Medulla oblongata (tissue), 1 donor: ENCODE measurements around the gene SMOC1.
A peak's percentile ranks its signal among the peaks of the same experiment; 100 is the strongest.

Experiments used
- DNase-seq: peaks from one replicate; pipeline ENCODE4 v3.0.0-alpha.2; 2015; ENCODE audit errors: extremely low spot score

Gene SMOC1

DNA sequence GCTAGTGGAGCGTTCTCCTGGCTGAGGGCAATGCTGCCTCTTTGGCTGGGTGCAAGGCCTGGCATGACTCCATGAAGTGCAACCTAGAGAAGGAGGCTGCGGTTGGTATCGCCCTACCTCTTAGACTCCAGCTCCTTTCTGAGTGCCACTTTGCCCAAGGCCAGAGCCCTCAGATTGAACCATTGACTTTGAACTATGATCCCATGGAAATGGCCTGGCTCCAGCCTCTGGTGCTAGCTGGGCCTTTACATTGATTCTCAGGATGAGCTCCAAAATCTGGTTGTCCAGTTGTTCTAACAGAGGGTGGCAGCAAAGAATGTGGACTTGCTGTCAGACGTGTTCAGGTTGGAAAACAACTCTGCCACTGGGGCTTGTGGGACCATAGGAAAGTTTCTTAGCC, 16.1 kb upstream of the SMOC1 start:
- DNase-seq = no peak

DNA sequence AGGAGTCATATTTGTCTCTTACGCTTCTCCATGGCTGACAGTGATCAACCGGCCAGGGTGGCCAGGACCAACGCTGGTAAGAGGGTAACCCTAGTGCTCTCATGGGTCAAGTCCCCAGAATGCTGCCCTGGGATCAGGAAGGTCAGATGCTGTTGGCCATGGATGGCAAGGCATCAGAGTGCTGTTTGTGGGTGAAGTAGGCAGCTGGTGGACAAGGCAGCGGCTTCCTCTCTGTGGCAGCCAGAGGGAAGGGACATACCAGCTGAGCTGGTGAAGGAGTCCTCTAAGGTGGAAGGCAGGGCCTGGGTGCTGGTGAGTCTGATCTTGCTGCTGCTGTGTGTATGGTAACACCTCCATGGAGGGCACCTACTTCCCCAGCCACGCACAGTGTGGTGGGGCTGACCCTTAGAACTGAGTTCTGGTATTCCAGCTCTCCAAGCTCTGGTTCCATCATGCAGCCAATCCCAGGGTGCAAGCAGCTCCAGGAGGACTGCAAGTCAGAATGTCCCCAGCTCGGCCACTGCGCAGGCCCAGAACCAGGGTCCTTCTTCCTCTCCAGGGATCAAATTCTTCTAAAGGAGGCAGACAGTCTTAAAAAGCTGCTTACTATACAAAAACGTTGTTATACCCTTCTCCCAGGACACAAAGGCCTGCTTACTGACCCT, 13.4 kb upstream of the SMOC1 start:
- DNase-seq = no peak

DNA sequence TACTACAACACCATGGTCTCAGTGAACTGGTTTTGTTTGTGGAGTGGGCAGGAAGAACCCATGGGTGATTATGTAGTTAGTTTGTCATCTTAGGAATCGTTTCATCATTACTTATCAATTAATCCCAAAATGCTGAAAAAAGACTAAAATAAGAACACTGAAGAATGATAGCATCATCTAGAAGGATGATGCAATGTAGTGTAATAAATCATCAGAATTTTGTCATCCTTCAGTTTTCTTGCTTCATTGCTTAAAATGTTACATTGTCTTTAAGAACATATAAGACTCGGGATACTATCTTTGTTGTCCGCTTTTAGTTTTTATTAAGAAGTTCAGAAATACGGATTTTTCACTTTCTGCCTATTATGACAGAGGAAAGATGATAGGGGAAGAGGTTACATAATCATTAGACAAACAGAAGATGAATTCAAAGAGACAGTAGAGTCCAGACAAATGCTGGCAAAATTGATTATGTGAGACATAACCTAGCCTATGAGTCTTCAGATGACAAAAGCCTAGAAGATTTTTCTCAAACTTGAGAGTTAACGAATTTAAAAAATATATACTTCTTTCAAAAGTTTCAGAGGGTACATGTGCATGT, 10.8 kb upstream of the SMOC1 start:
- no peak for DNase-seq

DNA sequence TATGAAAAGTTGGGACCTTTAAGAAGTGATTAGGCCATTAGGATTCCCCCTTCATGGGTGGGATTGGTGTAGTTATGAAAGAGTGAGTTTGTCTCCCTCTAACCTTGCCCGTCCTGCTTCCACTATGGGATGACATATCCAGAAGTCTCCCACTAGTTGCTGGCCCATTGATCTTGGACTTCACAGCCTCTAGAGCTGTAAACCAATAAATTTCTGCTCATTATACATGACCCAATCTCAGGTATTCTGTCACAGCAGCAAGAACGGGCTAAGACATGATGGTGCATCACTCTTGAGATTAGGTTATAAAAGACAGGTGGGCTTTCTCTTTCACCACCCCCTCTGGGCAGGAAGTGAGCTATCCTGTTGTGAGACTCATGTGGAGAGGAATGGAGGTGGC, 8.6 kb upstream of the SMOC1 start:
- DNase-seq = no peak

DNA sequence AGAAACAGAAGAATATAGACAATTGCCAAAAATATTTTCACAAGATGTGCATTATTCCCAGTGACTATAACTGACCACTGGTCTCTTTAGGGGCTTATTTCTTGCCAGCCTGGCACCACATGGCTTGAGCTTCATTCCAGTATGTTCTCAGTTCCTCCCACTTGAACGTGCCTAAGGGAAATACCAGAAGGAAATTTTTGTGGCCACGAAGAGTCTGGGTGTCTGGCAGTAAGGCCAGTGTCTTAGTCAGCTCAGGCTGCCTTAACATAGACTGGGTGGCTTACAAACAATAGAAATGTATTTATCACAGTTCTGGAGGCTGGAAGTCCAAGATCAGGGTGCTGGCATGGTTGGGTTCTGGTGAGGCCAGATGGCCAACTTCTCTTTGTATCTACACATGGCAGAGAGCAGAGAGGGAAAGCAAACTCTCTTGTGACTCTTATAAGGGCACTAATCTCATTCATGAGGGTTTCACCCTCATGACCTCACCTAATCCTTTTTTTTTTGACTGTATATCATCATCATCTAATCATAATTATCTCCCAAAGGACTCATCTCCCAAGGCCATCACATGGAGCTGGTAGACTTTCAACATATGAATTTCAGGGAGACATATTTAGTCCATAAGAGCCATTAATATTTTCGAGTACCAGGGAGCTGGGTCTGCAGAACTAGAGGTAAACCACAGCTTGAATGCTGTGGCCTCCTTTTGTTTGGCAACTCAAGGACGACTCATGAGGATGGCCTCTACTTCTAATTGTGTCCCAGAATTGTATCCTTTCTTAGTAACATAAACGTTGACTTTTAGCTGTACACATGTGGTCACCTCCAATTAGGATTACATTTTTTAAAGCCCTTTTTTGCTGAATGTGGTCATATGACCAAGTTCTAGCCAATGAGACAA, 5.1 kb upstream of the SMOC1 start:
- no peak for DNase-seq

DNA sequence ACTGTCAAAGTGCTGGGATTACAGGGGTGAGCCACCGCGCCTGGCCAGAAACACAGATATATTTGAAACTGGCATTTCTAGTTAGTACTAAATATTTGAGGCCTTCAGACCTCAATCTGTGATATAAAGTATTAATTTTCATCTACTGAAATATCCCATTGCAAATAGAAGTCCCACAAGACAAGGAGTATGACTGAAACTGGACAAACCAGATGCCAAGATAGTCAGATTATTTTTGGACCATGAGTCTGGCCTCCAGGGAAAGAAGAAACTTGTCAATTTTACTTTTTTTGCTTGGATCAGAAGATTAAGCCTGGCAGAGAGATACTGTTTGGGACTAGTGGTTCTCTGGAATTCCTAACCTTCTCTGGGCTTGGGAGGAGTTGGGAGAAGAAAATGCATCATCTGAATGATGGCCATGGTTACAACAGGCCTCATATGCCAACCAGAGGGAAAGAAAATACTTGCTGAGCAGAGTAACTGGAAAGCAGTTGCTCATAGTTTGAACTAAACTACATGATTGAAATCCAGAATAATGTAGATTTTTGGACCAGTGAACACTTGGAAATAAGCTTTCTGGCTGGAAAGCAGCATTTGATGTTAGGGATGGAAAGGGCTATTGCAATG, 2.9 kb upstream of the SMOC1 start:
- DNase-seq = no peak

DNA sequence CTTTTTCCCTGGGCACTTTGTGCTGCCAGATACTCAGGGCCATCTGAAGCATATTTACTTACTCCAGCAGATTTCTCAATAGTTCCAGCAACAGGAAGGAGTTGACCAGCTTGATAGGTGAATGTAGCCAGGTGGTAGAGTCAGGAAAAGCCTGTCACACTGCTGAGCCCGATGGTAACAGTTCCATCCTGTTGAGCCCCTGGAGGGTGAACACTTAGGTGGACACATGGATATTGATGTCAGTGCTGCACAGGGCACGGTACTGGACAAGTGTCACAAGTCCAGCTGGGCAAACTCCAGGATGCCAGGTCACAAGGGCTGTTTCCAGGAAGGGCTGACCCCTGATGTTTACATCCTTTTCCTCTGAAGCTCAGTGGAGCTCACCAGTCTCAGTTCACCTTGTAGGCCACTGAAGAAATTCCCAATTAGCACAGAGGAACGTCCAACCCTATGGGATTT, 2.3 kb upstream of the SMOC1 start:
- DNase-seq = no peak

DNA sequence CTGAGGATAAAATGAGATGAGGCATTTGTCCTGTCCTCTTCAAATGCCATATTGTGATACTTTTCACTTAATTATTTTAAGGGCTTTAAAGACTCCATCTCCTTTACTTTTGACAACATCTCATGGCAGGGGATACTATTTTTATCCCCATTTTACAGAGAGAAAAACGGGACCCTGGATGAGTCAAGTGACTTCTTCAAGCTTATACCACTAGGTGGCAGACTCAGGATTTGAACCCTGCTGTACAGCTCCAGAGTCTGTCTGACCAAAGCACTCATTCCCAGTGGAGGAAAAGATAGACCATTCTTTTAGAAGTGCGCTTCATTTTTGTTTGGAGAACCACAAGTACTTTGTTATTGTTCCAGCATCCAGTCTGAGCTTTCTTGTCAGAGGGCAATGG, 1.7 kb upstream of the SMOC1 start:
- DNase-seq = peak; percentile 83

DNA sequence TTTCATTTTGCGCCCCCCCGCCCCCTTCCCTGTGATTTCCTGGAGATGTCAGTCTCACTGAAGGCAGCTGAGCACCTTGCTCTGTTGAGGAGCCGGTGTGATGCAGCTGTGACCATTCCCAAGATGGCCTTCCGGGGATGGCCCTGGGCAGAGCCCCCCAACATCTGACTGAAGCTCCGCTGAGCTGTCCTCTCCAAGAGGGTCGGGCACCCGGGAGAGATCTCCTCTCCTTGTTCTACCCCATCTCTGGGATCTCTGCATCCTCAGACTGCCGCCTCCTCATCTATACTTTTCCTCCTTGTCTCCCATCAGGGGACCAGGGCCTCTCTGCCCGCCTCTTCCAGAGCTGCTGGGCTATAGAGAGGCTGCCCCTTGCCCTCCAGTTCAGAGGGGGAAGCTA, 965 bp upstream of the SMOC1 start:
- DNase-seq = no peak

DNA sequence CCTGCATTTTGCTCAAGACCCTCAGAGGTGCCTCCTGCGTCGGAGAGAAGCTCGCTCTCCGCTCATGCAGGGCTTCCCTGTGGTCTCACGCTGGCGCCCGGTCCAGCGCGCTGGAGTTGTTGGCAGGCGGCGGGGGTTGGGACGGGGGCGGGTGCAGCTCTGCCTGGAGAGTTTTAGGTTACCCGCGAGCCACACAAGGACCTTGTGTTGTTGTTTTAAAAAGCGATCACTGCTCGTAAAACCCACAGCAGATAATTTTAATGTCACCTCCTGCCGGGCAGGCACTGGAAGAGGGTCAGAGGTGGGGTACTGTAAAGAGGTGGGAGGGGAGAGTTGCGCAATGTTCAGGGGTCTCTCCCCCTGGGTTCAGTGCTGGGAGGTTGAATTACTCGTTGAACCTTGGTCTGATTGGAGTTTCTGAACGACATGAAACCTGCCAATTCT, 850 bp downstream of the SMOC1 start:
- DNase-seq = peak; percentile 33

DNA sequence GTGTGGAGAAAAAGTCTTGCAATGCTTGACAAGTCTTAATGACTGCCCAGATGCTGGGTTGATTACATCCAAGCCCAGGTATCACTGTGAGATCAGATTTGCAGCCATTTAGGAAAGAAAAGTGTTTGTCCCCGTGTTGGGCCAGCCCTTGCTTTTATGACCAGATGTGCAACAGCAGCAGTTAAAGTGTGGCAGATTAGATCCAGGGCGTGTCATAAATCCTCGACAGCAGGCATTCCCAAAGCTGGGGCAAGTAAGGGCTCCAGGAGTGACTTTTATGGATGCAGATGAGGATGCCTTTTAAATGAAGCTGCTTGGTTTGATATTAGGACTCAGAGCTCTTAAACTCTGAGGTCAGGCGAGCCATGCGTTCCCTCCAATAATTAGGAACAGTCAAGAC, 1.7 kb downstream of the SMOC1 start:
- DNase-seq = no peak

DNA sequence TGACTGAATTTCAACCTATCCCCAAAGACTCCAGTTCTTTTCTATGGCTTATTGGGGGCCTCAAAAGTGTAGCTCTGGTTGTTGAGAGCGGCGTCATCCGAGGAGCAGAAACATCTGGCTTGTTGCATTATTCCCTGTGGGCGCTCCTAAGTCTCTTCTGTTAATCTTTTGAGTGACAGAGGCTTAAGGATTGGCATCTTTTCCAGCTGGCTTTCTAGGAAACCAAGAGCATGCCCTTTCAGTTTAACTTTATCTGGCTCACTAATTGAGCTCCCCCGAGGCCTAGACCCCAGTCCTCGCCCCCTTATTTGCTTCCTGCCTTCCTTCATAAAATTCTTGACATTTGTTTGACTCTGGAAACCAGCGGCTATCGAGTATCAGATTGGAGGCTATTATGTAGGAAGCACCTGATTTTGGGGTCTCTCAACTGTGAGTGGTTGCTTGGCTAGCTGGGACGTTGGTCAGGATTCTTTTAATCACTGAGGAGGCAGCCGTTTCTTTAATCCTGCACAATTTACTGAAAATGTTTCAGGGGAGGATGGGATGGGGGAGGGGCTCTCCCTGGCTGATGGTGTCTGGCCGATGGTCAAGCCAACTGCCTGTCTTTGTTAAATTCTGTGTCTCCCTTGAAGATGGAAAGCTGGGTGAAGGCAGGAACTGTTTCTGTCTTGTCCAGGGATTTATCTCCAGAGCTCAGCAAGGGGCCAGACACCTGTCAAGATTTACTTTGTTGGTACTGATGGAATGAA, 3.1 kb downstream of the SMOC1 start:
- DNase-seq = no peak

DNA sequence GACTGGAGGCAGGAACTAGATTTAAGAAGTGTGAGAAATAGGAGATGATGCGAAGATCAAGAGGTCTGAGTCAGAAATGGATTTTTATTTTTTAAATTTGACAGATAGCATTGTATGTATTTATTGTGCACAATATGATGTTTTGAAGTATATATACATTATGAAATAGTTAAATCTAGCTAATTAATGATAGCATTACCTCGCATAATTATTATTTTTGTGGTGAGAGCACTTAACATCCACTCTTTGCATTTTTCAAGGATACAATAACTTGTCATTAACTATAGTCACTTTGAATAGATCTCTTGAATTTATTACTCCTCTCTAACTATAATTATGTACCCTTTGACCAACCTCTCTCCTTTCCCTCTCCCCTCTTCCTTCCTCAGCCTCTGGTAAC, 3.7 kb downstream of the SMOC1 start:
- no peak for DNase-seq

DNA sequence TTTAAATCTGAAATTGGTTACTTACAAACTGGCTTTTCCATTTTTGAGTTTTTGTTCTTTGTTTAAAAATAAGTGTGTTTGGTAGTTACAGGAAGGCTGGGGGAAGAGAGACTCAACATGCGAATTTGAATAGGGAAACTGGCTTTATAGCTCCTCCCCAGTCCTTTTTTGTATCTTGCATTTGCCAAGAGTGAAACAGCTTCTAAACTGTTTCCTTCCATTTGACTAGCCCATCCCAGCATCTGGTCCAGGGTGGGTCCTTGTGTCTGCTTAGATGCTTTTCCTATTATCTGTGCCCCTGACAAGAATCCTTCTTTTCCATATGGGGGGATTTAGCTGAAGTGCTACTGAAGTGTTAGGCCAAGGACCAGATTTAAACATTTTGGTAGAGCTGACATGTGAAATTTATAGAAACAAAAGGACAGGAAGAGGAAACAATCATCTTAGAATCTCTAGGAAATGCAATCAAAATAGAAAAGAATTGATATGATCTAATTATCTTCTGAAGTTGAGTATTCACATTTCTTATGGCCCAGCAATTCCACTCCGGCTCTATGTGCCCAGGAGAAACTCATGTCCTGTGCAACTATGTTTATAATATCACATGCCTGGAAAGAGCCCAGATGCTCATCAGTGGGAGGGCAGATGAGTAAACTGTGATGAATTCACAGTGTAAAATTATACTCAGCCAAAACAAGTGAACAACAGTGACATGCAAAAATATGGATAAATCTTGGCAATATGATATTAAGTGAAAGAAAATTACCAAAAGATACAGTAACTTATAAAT, 7.4 kb downstream of the SMOC1 start:
- no peak for DNase-seq

DNA sequence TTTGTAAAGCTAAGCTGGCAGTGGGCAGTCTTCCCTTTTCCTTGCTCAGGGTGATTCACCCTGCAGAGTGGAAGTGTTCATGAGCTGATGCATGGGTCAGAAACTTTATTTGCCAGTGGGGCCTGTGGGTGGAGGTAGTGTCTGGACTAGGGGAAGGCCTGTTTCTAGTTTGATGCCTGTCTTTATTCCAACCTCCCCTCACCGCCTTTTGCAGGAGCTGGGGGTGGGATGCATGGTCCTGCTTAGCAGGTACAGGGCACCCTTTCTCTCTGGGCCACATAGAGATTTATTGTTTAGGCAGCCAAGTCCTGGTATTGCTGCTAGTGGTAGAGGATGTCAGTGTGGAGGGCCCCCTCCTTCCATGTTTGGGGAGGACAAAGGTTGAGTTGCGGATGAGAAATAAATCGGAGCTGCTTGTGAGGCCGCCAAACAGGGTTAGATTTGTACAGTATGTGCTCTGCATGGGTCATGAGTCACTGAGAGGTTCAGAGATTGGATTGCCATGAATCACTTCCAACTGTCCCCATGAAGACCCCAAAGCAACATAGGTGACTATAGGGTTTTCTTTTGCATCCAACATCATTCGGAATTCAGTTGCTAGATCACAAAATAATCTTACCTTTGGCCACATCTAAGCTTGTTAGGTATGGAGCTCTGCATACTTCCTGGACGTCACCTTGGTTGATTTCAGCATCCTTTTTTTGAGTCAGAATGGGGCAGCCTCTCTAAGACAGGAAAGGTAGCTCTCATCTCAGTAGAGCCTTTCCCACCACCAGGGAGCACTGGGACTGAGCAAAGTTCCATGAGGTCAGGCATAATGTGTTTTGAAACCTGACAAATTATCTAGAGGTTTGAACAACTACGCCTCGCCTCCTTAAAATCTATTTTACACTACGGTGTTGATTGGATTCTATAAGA, 8.8 kb downstream of the SMOC1 start:
- DNase-seq = no peak

DNA sequence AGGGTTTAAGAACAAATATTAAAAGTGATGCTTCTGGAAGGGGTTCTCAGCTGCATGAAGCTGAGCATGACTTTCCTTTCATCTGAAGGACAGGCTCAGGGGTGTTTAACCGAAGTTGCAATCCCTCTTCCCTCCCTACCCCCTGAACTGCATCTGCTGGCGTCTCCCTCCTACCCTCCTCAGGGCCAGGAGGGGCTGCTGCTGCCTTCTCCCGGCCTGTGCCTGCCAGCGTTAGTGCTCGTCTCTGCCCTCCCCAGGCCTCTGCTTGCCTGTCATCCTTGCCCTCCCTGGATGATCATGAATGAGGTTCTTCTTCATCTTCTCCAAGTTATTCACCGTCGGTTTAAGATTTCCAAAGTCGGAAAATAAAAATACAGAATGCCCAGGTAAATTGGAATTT, 12.2 kb downstream of the SMOC1 start:
- DNase-seq = peak; percentile 38

DNA sequence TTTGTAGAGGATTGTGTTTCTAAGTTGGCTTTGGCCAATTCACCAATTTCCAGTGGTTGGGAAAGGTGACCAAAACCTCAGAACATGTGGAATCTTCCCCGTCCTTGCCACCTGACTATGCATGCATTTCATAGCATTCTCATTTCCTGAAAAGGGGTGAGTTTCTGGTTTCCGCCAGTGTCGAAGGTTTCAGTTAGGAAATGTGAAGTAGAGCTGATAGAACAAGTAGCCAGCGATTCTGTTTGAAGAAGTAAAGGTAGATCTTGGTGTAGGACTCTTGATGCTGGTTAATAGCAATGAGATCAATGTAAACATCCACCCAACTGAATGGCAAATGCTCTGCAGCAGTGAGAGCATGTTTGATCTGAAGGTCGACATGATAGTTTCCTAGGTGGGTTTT, 15.9 kb downstream of the SMOC1 start:
- no peak for DNase-seq

DNA sequence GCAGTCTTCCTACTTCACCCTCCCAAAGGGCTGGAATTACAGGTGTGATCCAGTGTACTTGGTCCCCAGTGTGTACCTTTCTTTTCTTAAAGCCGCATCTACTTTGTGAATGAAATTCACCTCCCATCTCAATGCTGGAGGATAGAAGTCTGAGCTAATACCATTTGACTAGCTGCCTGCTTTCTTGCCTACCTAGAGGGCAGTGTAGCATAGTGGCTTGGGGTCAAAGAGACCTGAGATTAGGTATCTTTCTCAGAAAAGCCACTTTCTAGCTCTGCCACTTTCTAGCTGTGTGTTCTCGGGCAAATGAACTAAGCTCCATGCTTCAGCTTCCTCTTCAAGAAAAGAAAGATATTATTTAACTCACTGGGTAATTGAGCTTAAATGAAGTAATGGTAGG, 16.9 kb downstream of the SMOC1 start:
- no peak for DNase-seq

DNA sequence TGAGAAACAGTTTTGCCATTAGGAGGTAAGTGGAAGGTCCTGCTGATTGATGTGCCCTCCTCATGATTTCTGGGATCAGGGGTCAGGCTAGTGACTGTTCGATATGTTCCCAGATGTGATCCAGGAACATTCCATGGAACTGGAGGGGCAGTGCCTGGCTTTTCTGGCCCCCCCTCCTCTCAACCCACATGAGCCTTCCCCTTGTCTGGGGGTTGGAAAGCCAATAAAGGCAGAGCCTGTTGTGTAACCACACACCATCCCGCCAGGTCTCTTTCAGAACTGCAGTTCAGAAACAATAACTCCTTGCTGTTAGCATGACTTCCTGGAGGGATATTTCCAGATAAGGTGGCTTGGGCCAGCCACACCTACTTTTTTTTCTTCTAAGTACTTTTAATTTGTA, 17.8 kb downstream of the SMOC1 start:
- no peak for DNase-seq

DNA sequence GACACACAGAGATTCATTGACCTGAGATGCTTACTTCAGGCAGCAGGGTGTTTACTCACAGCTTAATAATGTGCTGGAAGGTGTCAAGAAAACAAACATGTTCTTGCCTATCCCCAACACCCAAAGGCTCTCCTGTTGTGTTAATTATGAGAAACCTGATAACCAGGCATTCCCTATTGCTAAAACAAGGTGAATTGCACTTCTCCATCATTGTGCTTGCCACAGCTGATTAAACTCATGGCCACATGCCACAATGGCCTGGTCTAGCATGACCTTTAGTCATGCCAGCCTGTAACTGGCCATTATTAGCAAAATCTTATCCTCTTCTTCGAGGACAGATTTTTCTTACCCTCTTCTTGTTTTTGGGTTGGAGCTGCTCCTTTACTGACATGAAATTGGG, 21.4 kb downstream of the SMOC1 start:
- DNase-seq = no peak
